COR-L47 (cell line): Measurements from ENCODE around the gene MPP1.

ENCODE experiments used
- DNase-seq: peaks from one replicate; lab custom pipeline; 2025; lab: John Stamatoyannopoulos, UW

Gene MPP1

GRCh38 chrX:154812341-154813101, 7.2 kb upstream of the MPP1 start:
- DNase-seq, result no peak

GRCh38 chrX:154809939-154810665, 4.8 kb upstream of the MPP1 start:
- no peak for DNase-seq

GRCh38 chrX:154806837-154807501, 1.7 kb upstream of the MPP1 start:
- no peak for DNase-seq

GRCh38 chrX:154805696-154806091, 409 bp upstream of the MPP1 start:
- no peak for DNase-seq

GRCh38 chrX:154804261-154804956, 876 bp downstream of the MPP1 start:
- DNase-seq, result no peak

DNA sequence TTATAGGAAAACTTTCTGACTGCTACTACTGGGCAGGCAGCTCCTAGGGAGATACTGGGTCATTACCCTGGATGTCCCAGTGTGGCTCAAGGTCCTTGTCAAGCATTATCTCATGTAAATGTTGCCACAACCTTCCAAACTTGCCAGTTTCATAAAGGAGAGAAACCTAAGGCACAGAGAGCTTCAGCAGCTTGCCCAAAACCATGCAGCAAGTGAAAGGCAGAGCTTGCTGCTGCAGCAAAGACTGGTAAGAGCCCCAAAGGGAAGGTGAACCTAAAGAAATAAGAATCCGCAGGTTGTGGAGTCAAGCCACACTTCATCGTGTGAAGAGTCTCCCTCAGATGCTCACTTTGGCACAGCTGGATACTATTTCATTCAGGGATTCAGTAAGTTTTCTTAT, 2.3 kb downstream of the MPP1 start:
- no peak for DNase-seq

DNA sequence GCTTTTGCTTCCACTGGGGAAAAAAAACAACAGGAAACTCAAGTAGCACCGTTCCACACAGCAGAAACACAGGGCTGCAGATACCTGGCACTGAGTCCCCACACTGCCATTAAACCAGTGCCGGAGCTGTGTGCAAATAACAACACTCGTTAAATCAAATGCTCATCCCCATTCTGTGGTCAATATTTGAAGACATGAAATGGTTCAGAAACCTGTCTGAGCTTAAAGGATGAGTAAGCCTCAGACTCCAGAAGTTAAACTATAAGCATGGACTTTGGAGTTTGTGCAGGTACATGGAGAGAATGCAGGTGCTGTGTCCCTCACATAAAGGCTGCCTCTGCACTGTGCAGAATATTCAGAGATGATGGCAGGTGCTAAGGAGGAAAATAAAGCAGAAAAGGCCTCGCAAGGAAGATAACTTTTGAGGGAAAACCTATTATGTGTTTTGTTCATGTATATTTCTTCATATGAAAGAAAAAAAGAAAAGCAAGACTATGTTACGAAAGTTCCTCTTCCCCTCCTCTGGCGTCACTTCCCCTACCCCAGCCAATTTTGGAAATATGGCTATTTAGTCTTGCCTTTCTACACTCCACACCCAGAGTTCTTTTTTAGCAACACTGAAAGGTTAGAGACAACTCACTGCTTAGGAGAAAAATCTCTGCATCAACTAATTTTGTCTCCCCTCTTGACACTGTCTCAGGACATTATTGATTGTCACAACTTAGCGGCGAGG, 4.6 kb downstream of the MPP1 start:
- DNase-seq, result no peak

DNA sequence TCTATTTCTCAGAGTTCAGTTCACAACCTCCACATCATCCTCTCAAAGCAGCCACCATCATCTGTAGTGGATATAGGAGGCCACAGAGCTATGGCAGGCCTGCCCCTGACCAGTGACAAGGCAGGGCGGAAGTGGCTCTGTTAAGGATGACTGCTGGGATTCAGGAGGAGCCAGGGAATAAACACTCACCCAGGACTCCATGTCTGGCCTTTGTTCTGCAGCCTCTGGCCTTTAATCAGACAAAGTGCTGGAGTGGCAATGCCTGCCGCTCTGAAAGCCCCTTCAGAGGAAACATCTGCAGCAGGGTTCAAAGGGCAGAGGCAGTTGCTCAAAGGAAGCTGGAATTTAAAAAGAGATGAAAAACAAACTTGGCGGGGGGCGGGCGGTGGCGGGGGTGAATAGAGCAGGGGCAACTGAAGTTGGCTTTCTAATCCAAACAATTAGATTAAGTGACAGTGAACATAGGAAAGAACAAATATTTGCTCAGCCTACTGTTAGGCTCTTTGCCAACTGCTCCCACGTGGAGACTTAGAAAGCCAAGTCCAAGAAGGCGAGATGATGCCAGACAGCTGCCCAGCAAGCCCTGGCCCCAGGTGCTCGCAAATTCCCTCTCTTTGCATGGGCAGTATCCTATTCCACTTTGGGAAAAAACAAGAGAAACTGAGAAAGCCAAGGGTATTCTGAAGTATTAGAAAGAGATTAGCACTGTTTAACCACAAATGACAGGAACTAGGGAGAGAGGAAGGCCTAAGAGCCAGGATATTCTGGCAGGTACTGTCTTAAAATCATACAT, 5.5 kb downstream of the MPP1 start:
- peak; percentile 91 for DNase-seq

DNA sequence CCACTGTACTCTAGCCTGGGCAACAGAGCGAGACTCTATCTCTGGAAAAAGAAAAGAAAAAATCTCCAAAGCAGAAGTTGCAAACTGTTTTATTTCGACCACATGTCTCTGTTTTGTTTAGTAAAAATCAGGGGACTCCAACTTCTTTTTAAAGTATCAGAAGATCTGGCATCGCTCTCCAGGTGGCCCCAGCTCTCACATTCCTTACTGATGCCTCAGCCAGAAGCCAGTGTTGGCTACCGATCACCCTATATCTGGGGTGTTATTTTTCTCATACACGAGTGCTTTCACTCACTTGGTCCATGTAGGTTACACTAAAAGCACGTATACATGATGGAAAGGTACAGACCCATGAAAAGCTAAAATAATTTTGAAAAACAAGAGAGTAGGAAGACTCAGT, 8.3 kb downstream of the MPP1 start:
- no peak for DNase-seq

DNA sequence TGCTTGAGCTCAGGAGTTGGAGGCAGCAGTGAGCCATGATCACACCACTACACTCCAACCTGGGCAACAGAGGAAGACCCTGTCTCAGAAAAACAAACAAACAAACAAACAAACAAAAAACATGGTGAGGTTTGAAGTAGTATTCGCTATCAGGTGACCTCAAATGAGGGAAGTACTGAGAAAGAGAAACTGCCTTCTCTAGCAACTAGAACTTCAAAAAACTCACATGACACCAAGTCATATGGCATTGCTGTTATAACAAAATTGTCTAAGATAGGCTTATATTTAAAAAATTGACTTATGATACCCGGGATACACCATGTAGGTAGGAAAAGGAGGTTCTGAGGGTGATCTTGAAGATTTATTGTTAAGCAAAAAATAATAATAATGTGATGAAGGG, 10.3 kb downstream of the MPP1 start:
- no peak for DNase-seq

GRCh38 chrX:154793084-154793795, 12.0 kb downstream of the MPP1 start:
- peak; percentile 26 for DNase-seq

- no peak for DNase-seq
Observed at GRCh38 chrX:154791939-154792338, 13.3 kb downstream of the MPP1 start.

GRCh38 chrX:154791467-154791866, 13.8 kb downstream of the MPP1 start:
- no peak for DNase-seq

GRCh38 chrX:154785716-154786115, 19.6 kb downstream of the MPP1 start:
- DNase-seq, result no peak

DNA sequence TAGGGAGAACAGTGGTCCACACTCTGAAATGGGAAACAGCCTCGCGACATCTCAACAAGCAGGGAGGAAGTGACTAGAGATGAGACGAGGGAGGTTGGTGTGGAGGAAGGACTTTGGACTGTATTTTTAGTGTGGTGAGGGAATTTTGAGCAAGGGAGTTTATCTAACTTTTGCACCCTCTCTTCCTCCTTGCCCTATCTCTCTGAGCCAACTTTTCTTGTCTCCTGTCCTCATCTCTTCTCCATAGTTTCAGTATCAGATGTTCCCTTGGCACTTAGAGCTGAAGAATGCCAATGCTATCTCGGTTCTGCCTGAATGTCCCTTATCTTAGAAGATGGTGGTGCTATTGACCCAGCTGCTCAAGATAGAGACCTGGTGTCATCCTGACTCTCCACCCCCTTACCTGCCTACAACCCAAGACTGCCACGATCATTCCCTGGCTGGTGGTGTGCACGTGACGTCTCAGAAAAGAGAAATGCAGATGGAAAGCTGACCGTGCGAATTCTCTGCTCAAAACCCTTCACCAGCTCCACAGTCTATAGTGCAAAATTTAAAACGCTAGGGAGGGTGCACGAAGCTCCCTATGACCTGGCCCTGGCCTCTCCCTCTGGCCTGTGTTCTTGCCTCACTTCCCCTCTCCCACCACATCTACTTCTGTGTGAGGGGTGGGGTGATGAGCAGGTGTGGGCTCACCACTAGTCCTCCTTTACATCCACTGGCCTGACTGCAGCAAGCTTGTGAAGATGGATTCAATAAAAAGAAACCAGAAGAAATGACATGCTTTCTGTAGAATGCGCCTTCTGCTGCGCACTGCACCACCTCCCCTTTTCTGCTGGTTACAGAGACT, 20.9 kb downstream of the MPP1 start:
- no peak for DNase-seq

GRCh38 chrX:154780968-154781367, 24.3 kb downstream of the MPP1 start:
- DNase-seq, result no peak

DNA sequence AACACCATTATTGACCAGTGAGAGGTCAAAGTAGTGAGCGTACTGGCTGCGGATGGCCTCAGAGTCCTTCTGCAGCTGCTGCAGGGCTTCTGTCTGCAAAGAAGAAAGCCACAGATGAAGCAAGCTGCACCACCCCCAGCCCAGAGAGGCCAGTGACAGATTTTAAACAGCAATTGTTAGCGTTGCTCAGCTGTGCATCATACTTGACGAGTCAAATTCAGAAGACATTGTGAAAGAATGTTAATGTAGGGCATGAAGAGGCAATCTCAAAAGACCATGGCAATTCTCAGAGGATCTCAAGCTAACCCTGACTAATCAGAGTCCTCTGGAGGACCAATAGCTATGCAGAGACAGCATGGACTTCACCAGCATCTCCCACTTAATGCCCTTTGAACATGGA, 26.0 kb downstream of the MPP1 start:
- no peak for DNase-seq

DNA sequence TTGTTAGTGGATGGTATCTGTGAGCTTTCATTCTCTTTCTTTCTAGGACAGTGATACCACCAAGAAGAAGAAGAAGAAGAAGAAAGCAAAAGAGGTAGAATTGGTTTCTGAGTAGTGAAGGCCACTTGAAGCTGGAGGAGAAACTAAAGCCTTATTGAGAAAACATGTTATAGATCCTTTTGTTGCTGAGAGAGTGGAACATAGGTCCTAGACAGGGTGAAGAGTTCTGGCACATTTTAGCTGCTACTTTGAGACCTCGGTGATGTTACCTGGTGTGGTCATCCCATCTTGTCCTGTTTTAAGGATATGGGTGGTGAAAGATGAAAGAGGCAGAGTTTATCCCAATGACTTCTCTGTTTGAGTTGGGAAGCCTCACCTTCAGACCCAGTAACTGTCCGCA, 28.5 kb downstream of the MPP1 start:
- no peak for DNase-seq
